Measurements from ENCODE around the gene CRPPA. TPM values are rescaled to one million over a fixed set of nuclear protein-coding genes. Genes with fewer than 3 reads are reported as not detected.

Gene CRPPA
- total RNA-seq, 2 experiments from 2014 or later, result 0.58 to 0.60 TPM

DNA sequence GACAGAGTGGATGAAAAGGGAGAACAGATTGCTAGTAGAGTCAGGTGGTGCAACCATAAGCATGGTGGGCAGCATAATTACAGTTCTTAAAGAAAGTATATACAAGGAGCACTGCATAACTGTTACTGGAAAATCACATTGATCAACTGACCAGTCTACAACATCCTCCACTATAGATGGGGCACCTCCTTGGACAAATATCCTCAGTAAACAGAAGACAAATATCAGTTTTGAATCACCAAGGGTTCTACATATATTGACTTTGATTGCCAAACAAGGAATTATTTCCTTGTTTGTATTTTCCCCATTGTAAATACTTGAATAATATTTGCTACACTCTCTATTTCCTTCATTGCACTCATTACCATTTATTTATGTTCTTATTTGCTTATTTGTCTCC, 17.6 kb upstream of the CRPPA start:
- CTCF ChIA-PET, result no interaction called here
- H3K27me3 Mint-ChIP-seq, result no peaks in the 10 kb centered on the region
- H3K4me1 Mint-ChIP-seq, result peaks cover under 1% of the 10 kb centered on the region
- H3K36me3 Mint-ChIP-seq (ENCODE audit: low read depth), result no peaks in the 10 kb centered on the region
- H3K4me3 Mint-ChIP-seq, result no peak overlapping the region
- H3K9me3 Mint-ChIP-seq, result no peaks in the 10 kb centered on the region
- H3K27ac Mint-ChIP-seq, result no peak overlapping the region
- POLR2A ChIA-PET, result interaction anchor here (0.6 kb wide), 1 partner anchor 702 kb away, joined by 4 read pairs; no protein-coding TSS in a partner anchor
- no peak for DNase-seq

- peaks cover 7% of the 10 kb centered on the region for H3K4me1 Mint-ChIP-seq
- no peak overlapping the region for H3K4me3 Mint-ChIP-seq
- H3K27ac Mint-ChIP-seq, result no peak overlapping the region
- CTCF ChIA-PET, result no interaction called here
- no peaks in the 10 kb centered on the region for H3K27me3 Mint-ChIP-seq
- POLR2A ChIA-PET, result no interaction called here
- H3K9me3 Mint-ChIP-seq, result no peaks in the 10 kb centered on the region
- no peak for DNase-seq
- H3K36me3 Mint-ChIP-seq (ENCODE audit: low read depth), result no peaks in the 10 kb centered on the region
These were observed 15.0 kb upstream of the CRPPA start for GRCh38 chr7:16436306-16436705.

- Mint-ChIP-seq H3K27ac (no peak overlapping the region), H3K4me1 (peaks cover 7% of the 10 kb centered on the region), H3K36me3 (ENCODE audit: low read depth) (no peaks in the 10 kb centered on the region), H3K27me3 (no peaks in the 10 kb centered on the region), H3K4me3 (no peak overlapping the region), H3K9me3 (no peaks in the 10 kb centered on the region)
- no peak for DNase-seq
- POLR2A ChIA-PET, result no interaction called here
- CTCF ChIA-PET, result interaction anchor here (0.9 to 1.4 kb wide), 4 partner anchors 13 to 131 kb away, joined by 3 to 5 read pairs (median 4); no protein-coding TSS in a partner anchor
These were observed 12.3 kb upstream of the CRPPA start for GRCh38 chr7:16433568-16434122.

GRCh38 chr7:16432425-16432731, 11.0 kb upstream of the CRPPA start:
- DNase-seq, result no peak
- no peaks in the 10 kb centered on the region for H3K27me3 Mint-ChIP-seq
- H3K4me1 Mint-ChIP-seq, result peaks cover 7% of the 10 kb centered on the region
- CTCF ChIA-PET, result interaction anchor here (1.4 kb wide), 1 partner anchor 12 kb away, joined by 5 read pairs; no protein-coding TSS in a partner anchor
- no peaks in the 10 kb centered on the region for H3K9me3 Mint-ChIP-seq
- H3K4me3 Mint-ChIP-seq, result no peak overlapping the region
- no peak overlapping the region for H3K27ac Mint-ChIP-seq
- POLR2A ChIA-PET, result no interaction called here
- no peaks in the 10 kb centered on the region for H3K36me3 Mint-ChIP-seq (ENCODE audit: low read depth)

DNA sequence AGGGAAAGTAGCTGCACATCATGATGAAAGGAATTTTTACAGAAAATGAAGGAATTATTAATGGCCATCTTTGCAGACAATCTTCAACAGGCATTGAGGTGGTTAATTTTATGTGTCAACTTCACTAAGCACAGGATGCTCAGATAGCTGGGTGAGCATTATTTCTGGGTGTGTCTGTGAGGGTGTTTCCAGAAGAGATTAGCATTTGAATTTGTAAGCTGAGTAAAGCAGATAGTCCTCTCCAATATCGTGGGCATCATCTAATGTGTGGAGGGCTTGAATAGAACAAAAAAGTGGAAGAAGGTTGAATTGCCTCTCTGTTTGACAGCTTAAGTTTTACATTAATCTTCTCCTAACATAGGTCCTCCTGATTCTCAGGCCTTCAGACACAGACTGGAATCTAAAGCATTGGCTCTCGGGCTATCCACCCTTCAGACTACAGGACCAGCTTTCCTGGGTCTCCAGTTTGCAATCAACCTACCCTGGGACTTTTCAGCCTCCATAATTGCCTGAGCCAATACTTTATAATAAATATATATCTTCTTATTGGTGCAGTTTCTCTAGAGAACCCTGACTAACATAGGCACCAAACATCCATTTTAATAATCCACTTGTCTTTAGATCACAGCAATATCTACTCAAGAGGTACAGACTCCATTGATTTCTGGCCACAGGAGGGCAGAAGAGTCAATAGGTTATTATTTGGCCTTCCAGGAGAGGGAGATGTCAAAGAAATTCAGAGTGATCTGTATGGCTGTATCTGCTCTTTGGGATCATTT, 10.5 kb upstream of the CRPPA start:
- no peaks in the 10 kb centered on the region for H3K36me3 Mint-ChIP-seq (ENCODE audit: low read depth)
- no peak overlapping the region for H3K27ac Mint-ChIP-seq
- ChIA-PET POLR2A (no interaction called here), CTCF (interaction anchor here (1.4 kb wide), 2 partner anchors 12 to 133 kb away, joined by 4 to 5 read pairs; no protein-coding TSS in a partner anchor)
- no peak overlapping the region for H3K4me3 Mint-ChIP-seq
- H3K27me3 Mint-ChIP-seq, result no peaks in the 10 kb centered on the region
- peaks cover 7% of the 10 kb centered on the region for H3K4me1 Mint-ChIP-seq
- no peaks in the 10 kb centered on the region for H3K9me3 Mint-ChIP-seq
- DNase-seq, result peak; percentile 46

GRCh38 chr7:16430133-16430532, 8.8 kb upstream of the CRPPA start:
- no peak overlapping the region for H3K4me3 Mint-ChIP-seq
- CTCF ChIA-PET, result interaction anchor here (1.1 kb wide), 1 partner anchor 9 kb away, joined by 3 read pairs; no protein-coding TSS in a partner anchor
- H3K27me3 Mint-ChIP-seq, result peaks cover 2% of the 10 kb centered on the region
- peaks cover 7% of the 10 kb centered on the region for H3K4me1 Mint-ChIP-seq
- no peaks in the 10 kb centered on the region for H3K36me3 Mint-ChIP-seq (ENCODE audit: low read depth)
- POLR2A ChIA-PET, result no interaction called here
- H3K9me3 Mint-ChIP-seq, result no peaks in the 10 kb centered on the region
- DNase-seq, result no peak
- no peak overlapping the region for H3K27ac Mint-ChIP-seq

GRCh38 chr7:16428672-16429071, 7.3 kb upstream of the CRPPA start:
- ChIA-PET CTCF (no interaction called here), POLR2A (no interaction called here)
- DNase-seq, result no peak
- no peak overlapping the region for H3K27ac Mint-ChIP-seq
- H3K27me3 Mint-ChIP-seq, result peaks cover 2% of the 10 kb centered on the region
- H3K9me3 Mint-ChIP-seq, result no peaks in the 10 kb centered on the region
- H3K36me3 Mint-ChIP-seq (ENCODE audit: low read depth), result no peaks in the 10 kb centered on the region
- no peak overlapping the region for H3K4me3 Mint-ChIP-seq
- H3K4me1 Mint-ChIP-seq, result peaks cover 3% of the 10 kb centered on the region

- no peak overlapping the region for H3K4me3 Mint-ChIP-seq
- H3K9me3 Mint-ChIP-seq, result no peaks in the 10 kb centered on the region
- no peaks in the 10 kb centered on the region for H3K36me3 Mint-ChIP-seq (ENCODE audit: low read depth)
- H3K27me3 Mint-ChIP-seq, result peaks cover 2% of the 10 kb centered on the region
- no peak for DNase-seq
- H3K4me1 Mint-ChIP-seq, result no peaks in the 10 kb centered on the region
- CTCF ChIA-PET, result no interaction called here
- POLR2A ChIA-PET, result no interaction called here
- H3K27ac Mint-ChIP-seq, result no peak overlapping the region
These were observed 6.8 kb upstream of the CRPPA start for GRCh38 chr7:16428182-16428581.

- POLR2A ChIA-PET, result no interaction called here
- CTCF ChIA-PET, result no interaction called here
- DNase-seq, result no peak
- Mint-ChIP-seq H3K27me3 (peaks cover 2% of the 10 kb centered on the region), H3K36me3 (ENCODE audit: low read depth) (peaks cover 2% of the 10 kb centered on the region), H3K27ac (no peak overlapping the region), H3K4me1 (peaks cover 20% of the 10 kb centered on the region), H3K4me3 (no peak overlapping the region), H3K9me3 (peaks cover under 1% of the 10 kb centered on the region)
These were observed 2.4 kb upstream of the CRPPA start for GRCh38 chr7:16423761-16424160.

DNA sequence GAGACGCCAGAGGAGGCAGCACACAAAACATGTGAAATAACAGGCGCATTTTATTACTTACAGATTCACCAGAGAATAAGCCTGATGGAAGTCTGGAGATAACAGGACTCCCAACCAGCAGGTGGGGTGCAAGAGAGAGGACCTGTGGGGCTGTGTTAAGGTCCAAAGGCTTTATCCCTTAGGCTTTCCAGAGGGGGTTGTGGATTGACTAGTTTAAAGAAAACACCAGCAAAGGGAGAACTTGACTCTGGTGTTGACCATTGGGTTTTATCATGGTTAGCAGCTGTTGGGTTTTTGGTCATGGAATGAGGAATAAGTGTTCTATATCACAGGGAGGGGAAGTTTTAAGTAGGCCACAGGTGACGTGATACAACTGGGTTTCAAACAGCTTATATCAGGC, 1.6 kb upstream of the CRPPA start:
- no peak overlapping the region for H3K4me3 Mint-ChIP-seq
- ChIA-PET POLR2A (no interaction called here), CTCF (interaction anchor here (1.0 kb wide), 1 partner anchor 64 kb away, joined by 3 read pairs; no protein-coding TSS in a partner anchor)
- DNase-seq, result no peak
- H3K27ac Mint-ChIP-seq, result no peak overlapping the region
- peaks cover 21% of the 10 kb centered on the region for H3K4me1 Mint-ChIP-seq
- H3K9me3 Mint-ChIP-seq, result peaks cover 6% of the 10 kb centered on the region
- H3K36me3 Mint-ChIP-seq (ENCODE audit: low read depth), result peaks cover 7% of the 10 kb centered on the region
- H3K27me3 Mint-ChIP-seq, result peaks cover 2% of the 10 kb centered on the region

GRCh38 chr7:16422103-16422435, 731 bp upstream of the CRPPA start:
- Mint-ChIP-seq H3K4me1 (peaks cover 21% of the 10 kb centered on the region), H3K27ac (peak overlapping the region; percentile 83), H3K4me3 (peak overlapping the region; percentile 62), H3K36me3 (ENCODE audit: low read depth) (peaks cover 7% of the 10 kb centered on the region), H3K9me3 (peaks cover 8% of the 10 kb centered on the region), H3K27me3 (peaks cover 2% of the 10 kb centered on the region)
- ChIA-PET CTCF (interaction anchor here (1.0 to 2.3 kb wide), 4 partner anchors 12 to 65 kb away, joined by 3 to 5 read pairs (median 4); no protein-coding TSS in a partner anchor), POLR2A (no interaction called here)
- no peak for DNase-seq

DNA sequence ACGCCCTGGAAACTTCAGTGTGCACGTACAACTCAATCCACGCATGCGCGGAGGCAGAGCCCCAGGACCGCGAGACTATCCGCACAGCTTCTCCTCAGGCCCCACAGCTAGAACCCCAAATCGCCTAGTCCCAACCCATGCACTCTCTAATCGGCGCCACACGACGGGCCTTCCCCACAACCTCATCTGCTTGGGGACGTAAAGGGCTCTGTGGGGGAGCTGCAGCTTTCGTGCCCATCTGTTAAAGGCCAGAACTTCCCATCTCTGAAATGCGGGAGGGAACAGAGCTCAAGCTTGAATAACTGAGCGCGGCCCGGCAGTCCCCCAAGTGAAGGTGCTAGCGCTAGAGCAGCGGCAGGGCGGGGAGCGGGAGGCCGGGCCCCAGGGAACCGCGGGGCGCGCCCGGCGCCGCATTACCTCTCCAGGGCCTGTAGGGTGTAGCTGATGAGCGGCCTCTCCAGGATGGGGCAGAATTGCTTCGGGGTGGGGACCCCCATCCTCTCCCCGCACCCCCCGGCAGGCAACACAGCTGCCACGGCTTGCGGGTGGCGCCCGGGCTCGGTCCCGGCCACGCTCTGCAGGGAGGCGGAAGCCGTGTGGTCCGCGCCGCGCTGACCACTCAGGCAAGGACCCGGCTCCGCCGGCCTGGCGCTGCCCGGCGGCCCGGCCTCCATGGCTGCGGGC, 547 bp downstream of the CRPPA start:
- Mint-ChIP-seq H3K36me3 (ENCODE audit: low read depth) (peaks cover 7% of the 10 kb centered on the region), H3K9me3 (peaks cover 11% of the 10 kb centered on the region)
- CTCF ChIA-PET, result interaction anchor here (1.0 to 2.3 kb wide), 8 partner anchors 10 to 223 kb away, joined by 3 to 5 read pairs (median 4); no protein-coding TSS in a partner anchor

GRCh38 chr7:16420329-16420648, 1.0 kb downstream of the CRPPA start:
- CTCF ChIA-PET, result interaction anchor here (1.0 to 2.3 kb wide), 6 partner anchors 10 to 224 kb away, joined by 3 to 5 read pairs (median 4); no protein-coding TSS in a partner anchor
- Mint-ChIP-seq H3K36me3 (ENCODE audit: low read depth) (peaks cover 7% of the 10 kb centered on the region), H3K9me3 (peaks cover 11% of the 10 kb centered on the region), H3K27me3 (no peaks in the 10 kb centered on the region), H3K4me3 (peak overlapping the region; percentile 84), H3K4me1 (peaks cover 26% of the 10 kb centered on the region), H3K27ac (peak overlapping the region; percentile 93)
- DNase-seq, result no peak
- POLR2A ChIA-PET, result interaction anchor here (0.6 to 1.3 kb wide), 2 partner anchors 42 to 144 kb away, joined by 4 to 6 read pairs; no protein-coding TSS in a partner anchor

More for the DNA sequence above, 547 bp downstream of the CRPPA start:
- Mint-ChIP-seq H3K4me3 (peak overlapping the region; percentile 84), H3K4me1 (peaks cover 26% of the 10 kb centered on the region), H3K27me3 (peaks cover under 1% of the 10 kb centered on the region), H3K27ac (peak overlapping the region; percentile 93)
- POLR2A ChIA-PET, result interaction anchor here (0.5 to 1.3 kb wide), 3 partner anchors 42 to 1551 kb away, joined by 3 to 6 read pairs (median 4); no protein-coding TSS in a partner anchor
- peak; percentile 91 for DNase-seq

Measured in activated CD4-positive, alpha-beta T cell treated with anti-CD3 and anti-CD28 coated beads, Interleukin-2, amount 10 ng/mL, durations not matched to agents 7 days and 5 days (primary cell).